ENCODE measurements around the gene GPC3.

GPC3 gene

DNA sequence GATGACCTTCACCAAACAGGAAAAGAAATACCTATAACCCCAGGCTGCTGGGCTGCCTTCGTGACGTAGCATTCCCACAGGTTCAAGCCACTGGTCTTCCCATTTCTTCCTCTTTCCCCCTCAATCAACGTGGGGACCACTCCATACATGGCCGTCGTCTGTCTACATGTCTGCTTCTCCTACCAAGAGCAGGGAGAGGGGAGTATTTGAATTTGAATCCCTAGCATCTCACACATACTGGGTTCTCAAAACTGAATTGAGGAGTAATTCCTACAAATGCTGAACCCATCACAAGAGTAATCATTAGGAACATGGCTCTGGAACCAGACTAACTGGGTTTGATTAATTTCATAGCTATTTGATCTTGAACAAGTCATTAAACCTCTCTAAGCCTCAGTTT lies 17.3 kb downstream of the GPC3 start:
- DNase-seq (ENCODE audit: low read depth), result no peak

DNA sequence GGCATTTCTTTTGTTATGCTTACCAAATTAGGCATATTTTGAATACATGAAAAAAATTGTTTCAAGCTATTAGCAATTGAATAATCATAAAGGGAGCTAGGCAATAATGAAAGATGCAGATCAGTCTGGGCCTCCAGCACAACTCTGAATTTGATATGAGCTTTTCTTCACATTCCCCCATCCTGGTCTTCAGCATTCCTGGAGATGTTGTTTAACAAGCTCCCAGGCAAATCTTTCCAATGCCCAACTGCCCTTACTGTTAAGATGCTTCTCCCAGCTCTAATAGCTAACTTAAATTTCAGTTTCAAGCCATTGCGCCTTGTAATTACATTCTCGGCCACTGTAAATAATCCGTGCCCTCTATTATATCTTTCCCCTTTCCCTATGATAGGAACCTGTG lies 19.2 kb downstream of the GPC3 start:
- no peak for DNase-seq (ENCODE audit: low read depth)

DNA sequence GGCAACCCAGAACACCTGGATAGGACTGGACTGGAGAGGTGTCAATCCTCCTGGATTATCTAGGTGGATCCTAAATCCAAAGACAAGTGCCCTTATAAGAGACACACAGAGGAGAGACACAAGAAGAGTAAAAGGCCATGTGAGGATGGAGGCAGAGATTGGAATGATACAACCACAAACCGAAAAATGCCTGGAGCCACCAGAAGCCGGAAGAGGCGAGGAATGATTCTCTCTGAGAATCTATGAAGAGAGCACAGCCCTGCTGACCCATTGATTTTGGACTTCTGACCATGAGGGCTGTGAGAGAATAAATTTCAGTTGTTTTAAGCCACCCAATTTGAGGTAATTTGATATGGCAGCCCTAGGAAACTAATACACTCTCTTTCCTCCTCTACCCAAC lies 20.1 kb downstream of the GPC3 start:
- DNase-seq (ENCODE audit: low read depth), result no peak

DNA sequence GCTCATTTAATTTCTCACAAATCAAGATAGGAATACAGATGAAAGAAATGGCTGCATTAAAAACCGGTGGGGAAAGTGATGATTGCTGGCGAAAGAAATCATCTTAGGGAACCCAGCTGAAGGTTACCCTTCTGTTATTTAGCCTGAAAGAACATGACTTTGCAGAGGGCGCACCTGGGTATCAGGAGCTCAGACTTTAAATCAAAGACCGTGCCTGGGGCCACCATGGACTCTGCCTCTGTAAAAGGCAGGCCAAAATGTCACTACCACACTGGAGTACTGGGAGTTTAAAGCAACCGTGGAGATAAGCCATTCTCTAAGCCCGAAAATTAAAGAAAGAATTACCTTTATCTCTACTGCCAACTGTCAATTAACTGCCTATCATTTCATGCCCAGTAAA lies 24.3 kb downstream of the GPC3 start:
- DNase-seq (ENCODE audit: low read depth), result no peak

DNA sequence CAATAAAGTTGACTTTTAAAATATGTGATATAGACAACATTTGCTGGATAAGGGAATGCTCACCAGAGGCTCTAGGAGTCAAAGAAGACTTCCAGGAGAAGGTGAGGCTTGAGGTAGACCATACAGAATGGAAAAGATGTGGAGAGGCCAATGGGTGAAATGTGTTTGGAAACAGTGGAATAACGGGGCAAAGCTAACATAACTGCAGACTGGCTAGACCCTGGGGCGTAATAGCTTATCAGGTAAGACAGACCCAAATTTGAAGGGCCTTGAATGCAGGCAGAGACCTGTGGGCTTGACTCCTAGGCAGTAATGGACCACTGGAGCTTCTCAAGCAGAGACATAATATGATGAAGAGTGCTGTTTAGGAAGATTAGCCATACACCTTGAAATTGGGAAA lies 25.4 kb downstream of the GPC3 start:
- DNase-seq (ENCODE audit: low read depth), result no peak

DNA sequence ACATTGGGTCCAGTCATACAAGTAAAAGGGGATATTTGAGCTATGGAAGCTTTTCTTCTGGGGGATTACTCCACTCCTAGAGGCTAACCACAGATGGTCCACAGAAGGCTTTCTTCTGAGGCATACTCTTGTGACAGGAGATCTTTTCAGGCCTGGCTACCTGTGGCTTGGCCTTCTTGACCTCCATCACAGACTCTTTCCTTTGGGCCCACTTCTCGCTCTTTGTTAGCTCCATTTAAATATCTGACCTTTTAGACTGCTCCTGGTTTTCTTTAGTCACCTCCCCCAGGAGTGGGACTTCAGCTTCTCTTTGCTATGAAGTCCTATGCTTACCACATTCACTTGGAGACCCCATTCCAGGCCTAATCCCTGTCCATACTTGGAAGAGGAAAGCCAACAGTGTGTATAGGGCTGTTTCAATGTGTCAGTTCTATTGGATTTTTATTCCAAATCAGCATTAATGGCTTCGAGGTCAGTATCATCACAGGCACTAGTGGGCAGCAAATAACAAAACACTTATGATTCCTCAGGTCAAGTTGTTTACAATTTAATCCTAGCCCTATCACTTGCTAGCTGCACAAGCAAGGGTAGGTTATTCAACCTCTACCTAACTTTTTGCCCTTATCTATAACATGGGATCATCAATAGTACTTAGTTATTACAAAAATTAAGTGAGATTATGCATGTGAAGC lies 26.3 kb downstream of the GPC3 start:
- DNase-seq (ENCODE audit: low read depth), result no peak

DNA sequence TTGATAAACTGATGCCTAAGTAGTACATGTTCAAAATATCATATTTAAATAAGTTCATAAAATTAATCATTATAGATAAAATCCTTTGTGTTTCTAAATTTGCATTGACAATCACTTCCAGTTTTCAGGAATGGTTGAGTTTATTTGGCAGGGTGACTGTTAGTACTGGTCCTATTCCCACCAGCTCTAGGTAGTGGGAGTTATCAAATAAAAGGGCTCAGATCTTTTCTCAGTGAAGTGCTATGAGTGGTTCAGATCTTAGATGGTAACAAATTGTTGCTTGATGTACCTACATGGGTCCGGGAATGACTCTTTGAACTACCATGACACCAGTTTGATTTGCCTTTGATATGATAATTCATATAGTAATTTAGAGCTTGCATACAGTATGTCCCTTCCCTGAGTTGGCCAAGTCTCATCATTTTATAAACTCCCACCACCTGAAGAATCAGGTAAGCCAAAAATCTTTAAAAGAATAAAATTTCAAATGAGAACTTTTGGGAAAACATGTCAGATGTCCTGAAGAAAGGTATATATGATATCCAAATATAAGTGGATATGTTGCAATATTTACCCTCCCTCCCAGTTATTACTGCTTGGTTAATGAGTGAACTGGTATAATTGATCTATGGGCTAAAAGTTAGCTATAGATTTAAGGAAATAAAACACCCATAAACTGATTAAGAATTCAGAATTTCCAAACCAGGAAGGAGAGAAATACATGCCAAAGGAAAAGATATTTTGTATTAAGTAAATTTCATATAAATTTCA lies 28.6 kb downstream of the GPC3 start:
- no peak for DNase-seq (ENCODE audit: low read depth)

DNA sequence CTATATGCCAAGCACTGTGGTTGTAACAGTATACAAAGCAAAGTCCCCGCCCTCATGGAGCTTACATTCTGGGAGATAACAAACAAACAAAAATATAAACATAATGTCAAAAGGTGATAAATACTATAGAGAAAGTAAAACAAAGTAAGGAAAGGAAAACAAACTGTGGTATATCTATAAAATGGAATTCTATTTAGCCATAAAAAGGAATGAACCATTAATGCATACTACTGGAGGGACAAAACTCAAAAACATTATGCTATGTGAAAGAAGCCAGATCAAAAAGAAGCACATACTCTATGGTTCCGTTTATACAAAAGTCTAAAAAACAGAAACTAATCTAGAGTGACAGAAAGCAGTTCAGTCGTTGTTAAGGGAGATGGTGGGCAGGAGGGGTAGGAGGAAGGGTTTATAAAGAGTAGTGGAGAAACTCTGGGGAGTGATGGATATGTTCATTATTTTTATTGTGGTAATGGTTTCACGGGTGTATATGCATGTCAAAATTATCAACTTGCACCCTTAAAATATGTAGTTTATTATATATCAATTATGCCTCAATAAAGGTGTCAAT lies 31.5 kb downstream of the GPC3 start:
- no peak for DNase-seq (ENCODE audit: low read depth)

DNA sequence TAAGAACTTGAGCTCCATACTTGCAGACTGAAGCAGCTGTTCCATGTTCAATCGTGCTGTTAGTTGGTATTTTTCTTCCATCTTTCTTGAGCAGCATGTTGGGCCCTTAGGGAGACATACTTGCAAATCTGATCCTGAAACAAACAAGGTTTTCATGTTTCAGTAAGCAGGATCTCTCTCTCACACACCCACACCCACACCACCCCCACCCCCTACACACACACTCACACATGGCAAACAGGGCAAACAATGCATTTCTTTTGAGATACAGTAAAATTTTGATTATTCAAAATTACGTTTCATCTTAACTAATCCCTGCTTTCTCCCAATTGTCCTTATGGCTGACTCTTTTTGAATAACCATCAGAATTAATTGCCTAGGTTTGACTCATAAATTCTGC lies 32.3 kb downstream of the GPC3 start:
- no peak for DNase-seq (ENCODE audit: low read depth)

DNA sequence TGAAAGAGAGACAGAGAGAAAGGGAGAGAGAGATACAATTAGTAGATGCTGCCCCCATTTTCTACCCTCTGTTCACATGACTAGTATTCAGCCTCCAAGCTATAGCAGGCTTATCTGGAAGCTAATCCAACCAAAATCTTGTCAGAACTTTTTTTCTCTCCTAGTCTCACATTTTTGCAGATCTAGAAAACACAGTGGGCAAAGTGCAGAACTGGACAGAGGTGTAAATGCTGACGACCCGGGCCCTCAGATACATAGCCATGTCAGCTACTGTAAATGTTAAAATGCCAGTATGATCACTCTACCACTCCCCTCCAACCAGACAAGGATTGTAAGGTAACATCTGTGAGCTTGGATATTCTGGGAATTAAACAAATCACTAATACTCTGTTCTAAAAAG lies 34.3 kb downstream of the GPC3 start:
- DNase-seq (ENCODE audit: low read depth), result no peak

DNA sequence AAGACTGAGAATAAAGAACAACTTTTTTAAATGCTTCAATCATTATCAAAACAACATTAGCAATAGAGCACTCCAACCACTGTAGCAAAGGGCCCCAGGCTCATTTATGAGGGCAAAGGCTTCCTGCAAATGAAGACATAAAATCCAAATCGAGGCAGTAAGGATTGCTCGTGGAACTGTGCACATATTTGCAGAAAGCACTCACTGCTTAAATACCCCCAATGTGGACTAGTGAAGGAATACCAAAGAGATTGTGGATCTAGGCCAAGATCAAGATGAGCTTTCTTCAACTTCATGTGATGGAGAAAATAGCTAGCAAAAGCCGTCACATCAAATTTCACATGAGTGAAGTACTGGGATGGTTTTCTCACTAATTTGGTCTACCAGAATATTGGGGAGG lies 35.2 kb downstream of the GPC3 start:
- DNase-seq (ENCODE audit: low read depth), result no peak

DNA sequence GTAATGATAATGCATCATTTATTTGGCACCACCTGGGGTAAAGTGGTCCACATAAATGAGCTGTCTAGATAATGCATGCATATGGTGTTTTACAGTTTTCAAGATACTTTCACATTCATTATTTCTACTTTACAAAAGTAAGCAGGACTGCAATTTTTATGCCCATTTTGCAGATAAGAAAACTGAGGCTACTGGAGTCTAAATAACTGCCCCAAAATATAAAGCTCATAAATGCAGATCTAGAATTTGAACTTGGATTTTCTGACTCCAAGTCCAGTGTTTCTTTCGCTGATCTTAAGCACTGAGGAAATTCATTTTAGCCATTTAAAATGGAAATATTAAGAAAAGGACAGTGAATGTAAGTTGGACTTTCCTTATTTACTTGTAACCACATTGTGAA lies 36.5 kb downstream of the GPC3 start:
- no peak for DNase-seq (ENCODE audit: low read depth)

DNA sequence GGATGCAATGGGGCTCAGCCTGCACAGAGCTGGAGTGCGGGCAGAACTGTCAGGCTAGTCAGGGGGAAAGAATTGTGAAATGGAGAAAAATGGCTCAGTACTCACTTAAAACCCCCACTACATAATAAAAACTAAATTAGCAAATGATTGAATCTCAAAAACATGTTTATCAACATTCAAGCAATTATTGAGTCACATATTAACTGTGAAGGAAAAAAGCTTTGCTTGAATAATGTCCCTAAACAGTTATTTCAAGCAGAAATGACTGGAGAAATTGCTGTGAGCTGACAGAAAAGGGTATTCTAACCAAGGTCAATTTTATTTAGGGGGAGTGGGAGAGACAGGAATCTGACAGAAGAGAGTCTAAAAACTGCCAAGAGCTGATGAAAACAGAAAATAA lies 37.4 kb downstream of the GPC3 start:
- DNase-seq (ENCODE audit: low read depth), result no peak

DNA sequence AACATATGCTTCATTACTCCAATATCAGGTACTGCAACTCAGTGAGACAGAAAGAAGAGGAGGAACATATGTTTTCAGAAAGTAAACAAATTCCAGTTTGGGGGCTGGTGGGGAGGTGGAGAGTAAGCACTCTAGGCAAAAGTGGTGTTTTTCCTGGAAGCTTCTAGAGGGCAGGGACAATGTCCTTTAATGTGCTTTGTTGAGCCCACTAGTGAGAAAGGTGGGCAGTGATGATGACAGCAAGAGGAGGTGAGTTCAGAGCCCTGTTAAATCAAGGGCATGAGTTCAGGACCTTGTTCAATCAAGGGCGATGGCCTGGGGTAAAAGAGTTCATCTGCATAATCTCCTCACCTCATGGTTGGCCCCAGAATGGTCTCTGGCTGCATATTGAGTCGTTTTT lies 38.4 kb downstream of the GPC3 start:
- no peak for DNase-seq (ENCODE audit: low read depth)

DNA sequence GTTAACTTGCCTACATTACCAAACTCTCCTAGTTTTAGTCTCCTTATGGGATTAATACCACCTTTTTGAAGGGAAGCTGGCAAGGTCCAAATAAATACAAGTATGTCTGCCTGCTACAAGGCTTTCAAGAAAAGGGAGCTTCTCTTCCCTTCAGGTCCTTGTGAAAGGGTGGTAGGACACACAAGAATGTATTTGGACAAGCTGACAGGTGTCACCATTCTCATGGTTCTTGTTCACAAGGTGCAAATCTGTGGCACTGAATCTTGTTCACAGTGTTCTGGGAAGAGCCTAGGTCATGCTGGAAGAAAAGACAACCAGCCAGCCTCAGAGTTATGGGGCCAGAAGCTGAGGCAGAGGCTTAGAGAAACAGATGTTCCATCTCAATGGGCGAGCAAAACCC lies 41.9 kb downstream of the GPC3 start:
- DNase-seq (ENCODE audit: low read depth), result no peak

DNA sequence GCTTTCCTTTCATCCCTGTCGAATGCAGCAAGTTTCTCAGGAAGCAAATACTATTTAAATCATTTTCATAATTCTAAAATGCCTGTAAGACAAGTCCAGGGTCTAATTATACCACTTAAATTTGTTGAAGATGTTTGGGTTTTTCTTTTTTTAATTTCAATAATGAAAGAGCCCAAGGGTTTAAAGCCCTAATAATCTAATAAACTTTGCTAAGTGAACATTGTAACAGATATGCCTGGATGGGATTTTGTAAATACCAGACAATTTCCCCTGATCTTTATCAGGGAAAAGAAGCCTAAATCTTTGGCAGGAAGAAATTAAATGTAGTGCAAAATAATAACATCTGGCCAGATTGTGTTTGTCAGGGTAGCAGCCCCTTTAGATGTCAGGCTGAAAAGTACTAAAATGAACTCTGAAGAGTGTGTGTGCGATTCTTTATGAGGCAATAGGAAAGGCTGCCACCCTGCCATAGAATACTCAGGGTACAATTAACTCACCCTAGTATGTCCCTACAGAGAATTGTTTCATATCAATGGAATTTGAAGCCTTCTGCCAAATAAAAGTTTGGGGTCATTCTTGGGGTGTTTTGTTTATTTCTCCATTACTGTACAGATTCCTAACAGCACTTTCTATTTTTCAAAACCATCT lies 45.6 kb downstream of the GPC3 start:
- DNase-seq (ENCODE audit: low read depth), result no peak

DNA sequence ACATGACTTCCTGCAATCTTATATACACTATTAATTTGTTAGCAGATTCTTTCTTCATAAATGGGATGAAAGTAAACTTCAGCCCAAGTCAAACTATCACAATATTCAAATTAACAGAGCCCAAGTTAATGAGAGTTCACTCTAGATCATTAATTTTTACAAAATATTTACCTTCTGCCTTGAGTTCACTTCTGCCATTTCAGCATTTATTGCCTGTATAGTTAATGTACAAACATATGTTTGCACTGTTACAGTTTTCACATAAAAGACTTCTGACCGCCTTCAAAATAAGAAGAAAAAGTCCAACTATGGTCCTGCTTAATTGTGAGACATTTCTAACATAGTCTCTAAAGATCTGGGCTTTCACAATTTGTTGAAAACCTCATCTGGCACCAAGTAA lies 46.9 kb downstream of the GPC3 start:
- DNase-seq (ENCODE audit: low read depth), result no peak

DNA sequence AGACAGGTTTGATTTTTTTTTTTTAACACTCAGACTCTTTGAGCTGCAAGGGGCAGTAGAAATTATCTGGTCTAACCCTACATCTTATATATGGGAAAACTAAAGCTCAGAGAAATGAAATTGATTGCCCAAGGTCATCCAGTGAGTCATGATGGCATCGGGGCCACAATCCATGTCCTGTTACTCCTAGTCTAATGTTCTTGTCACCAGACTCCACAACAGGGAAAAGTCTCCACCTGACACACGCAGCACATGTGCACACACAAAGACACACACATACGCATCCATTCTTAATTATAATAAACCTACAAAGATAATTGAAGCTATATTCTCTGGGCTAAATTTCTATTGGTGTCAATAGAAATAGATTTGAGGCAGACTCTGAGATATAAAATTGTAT lies 48.4 kb downstream of the GPC3 start:
- DNase-seq (ENCODE audit: low read depth), result no peak

DNA sequence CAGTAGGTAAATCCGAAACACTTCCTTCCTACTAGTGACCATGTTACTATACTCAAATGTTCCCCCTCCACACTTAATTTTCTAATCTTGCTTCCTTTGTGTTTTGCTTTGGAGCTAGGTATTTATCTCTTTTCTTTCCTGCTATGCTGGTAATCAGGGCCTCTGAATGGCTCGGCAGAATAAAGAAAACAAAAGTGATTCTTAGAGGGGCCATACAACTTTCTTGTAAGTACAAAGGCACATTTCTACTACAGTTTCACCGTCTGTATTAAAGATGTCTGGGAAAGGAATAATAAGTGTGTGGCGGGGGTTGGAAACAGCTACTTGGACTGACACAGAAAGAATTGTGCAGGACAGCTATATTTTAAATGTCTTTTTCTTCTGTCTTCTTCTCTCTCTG lies 50.3 kb downstream of the GPC3 start:
- no peak for DNase-seq (ENCODE audit: low read depth)

DNA sequence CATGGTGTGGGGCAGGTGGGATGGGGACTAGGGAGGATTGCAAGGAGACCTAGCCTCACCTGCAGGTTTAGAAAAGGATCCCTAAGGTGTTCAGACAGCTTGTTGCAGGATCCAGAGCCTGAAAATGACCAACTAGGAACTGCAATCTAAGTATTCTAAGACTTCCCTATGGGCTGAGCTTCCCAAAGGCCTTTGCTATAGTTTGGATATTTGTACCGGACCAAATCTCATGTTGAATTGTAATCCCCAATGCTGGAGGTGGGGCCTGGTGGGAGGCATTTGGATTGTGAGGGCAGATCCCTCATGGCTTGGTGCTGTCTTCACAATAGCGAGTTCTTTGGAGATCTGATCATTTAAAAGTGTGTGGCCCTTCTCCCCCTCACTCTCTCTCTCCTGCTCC lies 52.1 kb downstream of the GPC3 start:
- no peak for DNase-seq (ENCODE audit: low read depth)

DNA sequence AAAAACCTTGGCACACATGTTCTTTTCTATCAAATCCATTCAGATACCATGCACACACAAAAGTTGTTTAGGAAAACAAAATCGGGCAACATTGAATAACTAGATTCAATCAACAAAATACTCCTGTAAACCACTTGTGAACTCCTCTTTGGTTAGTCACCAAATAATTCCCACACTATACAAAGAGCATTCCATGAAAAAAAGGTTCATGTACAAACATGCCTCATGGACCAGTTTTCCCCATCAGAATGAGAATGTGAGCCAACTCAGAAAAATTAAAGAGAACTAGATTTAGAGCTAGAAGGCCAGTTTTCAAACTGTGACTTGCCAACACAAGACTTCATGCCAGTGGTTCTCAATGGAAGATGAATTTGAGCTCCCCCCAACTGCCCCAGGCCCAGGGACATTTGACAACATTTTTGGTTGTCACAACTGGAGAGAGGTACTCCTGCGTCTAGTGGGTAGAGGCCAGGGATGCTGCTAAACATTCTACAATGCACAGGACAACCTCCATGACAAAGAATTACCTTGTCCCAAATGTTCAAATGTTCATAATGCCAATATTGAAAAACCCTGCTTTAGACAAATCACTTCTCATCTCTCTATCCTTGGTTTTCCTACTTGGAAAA lies 55.4 kb downstream of the GPC3 start:
- DNase-seq (ENCODE audit: low read depth), result no peak

DNA sequence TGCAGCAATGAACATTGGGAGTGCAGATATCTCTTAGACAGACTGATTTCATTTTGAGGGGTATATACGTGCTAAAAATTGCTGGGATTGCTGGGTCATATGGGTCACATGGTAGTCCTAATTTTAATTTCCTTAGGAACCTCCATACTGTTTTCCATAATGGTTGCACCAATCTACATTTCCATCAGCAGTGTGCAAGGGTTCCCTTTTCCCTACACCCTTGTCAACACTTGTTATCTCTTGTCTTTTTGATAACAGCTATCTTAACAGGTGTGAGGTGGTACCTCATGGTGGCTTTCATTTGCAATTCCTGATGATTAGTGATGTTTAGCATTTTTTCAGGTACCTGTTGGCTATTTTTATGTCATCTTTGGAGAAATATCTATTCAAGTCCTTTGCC lies 57.0 kb downstream of the GPC3 start:
- DNase-seq (ENCODE audit: low read depth), result no peak

DNA sequence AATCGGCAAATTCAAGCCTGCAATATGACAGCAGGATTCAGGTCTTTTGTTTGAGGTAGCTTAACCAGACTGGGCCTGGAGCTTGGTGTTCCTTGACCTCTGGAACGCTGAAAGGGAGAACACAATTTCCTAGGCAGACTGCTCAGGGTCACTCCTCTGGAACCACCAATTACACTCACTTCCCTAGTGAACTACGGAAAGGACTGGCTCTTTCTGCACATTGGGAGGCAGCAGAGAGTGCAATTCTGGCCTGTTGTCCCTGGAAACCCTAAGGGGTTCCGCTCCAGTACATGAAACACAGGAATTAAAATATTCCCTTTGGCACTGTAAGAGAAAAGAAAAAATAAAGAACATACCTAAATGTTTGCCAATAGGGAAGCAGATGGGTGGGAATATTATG lies 58.6 kb downstream of the GPC3 start:
- DNase-seq (ENCODE audit: low read depth), result no peak
